NCI-H146 treated with DMSO at 0.1 percent for 48 hours (cell line): ENCODE measurements around the gene KIR3DL3.
"Not testable (repeated sequence)": the region's sequence is repeated elsewhere in the genome, so short reads cannot be mapped to it uniquely, and the experiment has no call there.

ENCODE experiments used
- DNase-seq: peaks from one replicate; lab custom pipeline; 2025; ENCODE audit not compliant: unreplicated experiment; lab: John Stamatoyannopoulos, UW

The KIR3DL3 gene

GRCh38 chr19:54729416-54730188 lies 5.4 kb downstream of the KIR3DL3 start:
- no peak for DNase-seq

- DNase-seq, result no peak
Measured at GRCh38 chr19:54731191-54731590, 6.9 kb downstream of the KIR3DL3 start.

- not testable (repeated sequence) for DNase-seq
Measured at GRCh38 chr19:54738306-54738705, 14.1 kb downstream of the KIR3DL3 start, which contains the start of gene KIR2DL3. TSS of gene KIR2DL3 (plus strand) at chr19:54738513. CDS start at chr19:54738546, 33 bp downstream.

DNA sequence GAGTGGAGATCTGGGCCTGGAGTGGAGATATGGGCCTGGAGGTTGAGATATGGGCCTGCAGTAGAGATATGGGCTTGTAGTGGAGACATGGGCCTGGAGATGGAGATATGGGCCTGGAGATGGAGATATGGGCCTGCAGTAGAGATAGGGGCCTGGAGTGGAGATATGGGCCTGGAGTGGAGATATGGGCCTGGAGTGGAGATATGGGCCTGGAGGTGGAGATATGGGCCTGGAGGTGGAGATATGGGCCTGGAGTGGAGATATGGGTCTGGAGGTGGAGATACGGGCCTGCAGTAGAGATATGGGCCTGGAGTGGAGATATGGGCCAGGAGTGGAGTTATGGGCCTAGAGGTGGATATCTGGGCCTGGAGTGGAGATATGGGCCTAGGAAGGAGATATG lies 14.5 kb downstream of the KIR3DL3 start:
- no peak for DNase-seq

GRCh38 chr19:54739587-54740497 lies 15.6 kb downstream of the KIR3DL3 start:
- DNase-seq, result no peak

DNA sequence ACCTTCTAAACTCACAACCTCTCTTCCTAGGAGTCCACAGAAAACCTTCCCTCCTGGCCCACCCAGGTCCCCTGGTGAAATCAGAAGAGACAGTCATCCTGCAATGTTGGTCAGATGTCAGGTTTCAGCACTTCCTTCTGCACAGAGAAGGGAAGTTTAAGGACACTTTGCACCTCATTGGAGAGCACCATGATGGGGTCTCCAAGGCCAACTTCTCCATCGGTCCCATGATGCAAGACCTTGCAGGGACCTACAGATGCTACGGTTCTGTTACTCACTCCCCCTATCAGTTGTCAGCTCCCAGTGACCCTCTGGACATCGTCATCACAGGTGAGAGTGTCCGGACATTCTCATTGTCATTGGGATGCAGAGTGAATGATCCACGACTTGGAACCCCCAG lies 17.7 kb downstream of the KIR3DL3 start:
- DNase-seq, result not testable (repeated sequence)

DNA sequence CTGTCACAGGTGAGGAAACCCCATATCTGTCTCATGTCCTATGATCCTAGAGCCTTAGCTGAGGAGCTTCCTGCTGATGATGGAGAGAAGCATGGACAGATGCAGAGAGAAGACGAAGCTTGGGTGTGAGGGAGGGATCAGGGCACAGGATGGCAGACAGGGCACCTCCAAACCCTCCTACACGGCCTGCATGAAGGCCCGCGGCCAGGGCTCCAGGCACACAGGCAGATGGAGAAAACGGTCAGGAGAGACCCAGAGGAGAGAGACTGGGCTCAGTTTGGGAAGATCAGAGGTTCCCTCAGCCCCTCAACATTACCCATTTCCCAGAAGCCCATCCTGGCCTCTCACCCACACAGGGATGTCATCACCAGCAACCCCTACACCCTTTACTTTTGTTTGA lies 19.8 kb downstream of the KIR3DL3 start:
- DNase-seq, result not testable (repeated sequence)

DNA sequence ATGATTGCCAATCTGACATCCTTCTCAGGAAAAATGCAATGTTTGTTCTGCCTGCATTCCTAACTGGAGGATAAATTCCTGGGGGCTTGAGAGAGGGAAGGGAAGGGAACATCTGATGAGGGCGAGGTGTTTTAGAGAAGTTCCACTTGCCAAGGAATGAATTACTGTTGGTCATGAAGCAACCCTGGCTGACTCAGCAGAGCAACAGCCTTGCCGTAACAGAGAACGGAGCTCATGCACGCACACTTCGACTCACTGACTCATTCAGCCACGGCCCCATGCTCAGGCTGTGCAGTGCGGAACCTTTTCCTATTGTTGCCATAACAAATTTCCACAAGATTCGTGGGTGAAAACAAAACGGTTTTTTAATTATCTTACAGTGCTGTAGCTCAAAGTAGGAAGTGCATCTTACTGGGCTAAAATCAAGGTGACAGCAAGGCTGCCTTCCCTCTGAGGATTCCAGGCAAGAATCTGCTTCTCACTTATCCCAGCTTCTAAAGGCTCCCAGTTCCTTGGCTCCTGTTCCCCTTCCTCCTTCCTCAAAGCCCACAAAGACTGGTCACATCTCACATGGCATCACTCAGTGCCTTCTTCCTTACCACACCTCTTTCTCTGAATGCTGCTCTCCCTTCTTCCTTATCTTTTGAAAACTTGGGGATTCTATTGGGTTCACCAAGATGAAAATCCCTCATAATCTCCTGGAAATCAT lies 23.5 kb downstream of the KIR3DL3 start:
- DNase-seq, result not testable (repeated sequence)

DNA sequence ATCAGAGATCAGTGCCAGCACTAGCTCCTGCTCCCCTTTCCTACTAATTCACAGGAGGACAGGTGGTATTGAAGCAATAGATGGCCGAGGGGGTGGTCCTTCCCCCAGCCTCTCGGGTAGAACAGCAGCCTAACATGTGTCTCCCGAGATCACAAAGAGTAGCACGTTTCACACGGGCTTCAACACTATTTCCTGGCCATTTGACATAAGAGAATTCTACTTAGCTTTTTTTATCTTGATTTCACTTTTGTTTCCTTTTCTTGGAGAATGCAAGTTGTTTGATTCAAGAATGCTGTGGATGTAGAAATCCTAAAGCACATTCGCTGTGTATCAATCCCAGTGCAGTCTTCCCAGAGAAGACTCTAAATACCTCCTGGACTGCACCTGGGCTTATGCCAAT lies 26.0 kb downstream of the KIR3DL3 start:
- not testable (repeated sequence) for DNase-seq

GRCh38 chr19:54756204-54757110 lies 32.2 kb downstream of the KIR3DL3 start:
- not testable (repeated sequence) for DNase-seq

DNA sequence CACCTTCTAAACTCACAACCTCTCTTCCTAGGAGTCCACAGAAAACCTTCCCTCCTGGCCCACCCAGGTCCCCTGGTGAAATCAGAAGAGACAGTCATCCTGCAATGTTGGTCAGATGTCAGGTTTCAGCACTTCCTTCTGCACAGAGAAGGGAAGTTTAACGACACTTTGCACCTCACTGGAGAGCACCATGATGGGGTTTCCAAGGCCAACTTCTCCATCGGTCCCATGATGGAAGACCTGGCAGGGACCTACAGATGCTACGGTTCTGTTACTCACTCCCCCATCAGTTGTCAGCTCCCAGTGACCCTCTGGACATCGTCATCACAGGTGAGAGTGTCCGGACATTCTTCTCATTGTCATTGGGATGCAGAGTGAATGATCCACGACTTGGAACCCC lies 34.3 kb downstream of the KIR3DL3 start:
- not testable (repeated sequence) for DNase-seq

DNA sequence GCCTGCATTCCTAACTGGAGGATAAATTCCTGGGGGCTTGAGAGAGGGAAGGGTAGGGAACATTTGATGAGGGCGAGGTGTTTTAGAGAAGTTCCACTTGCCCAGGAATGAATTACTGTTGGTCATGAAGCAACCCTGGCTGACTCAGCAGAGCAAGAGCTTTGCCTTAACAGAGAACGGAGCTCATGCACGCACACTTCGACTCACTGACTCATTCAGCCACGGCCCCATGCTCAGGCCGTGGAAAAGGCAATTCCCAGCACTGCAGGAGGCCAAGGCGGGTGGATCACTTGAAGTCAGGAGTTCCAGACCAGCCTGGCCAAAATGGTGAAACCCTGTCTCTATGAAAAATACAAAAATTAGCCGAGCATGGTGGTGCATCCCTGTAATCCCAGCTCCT lies 40.0 kb downstream of the KIR3DL3 start:
- not testable (repeated sequence) for DNase-seq

GRCh38 chr19:54766464-54766863 lies 42.2 kb downstream of the KIR3DL3 start:
- DNase-seq, result not testable (repeated sequence)

DNA sequence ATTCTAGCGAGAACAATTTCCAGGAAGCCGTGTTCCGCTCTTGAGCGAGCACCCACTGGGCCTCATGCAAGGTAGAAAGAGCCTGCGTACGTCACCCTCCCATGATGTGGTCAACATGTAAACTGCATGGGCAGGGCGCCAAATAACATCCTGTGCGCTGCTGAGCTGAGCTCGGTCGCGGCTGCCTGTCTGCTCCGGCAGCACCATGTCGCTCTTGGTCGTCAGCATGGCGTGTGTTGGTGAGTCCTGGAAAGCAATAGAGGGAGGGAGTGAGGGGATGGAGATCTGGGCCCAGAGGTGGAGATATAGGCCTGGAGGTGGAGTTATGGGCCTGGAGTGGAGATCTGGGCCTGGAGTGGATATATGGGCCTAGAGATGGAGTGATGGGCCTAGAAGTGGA lies 45.4 kb downstream of the KIR3DL3 start, which contains the start of gene KIR2DL1:
Gene KIR2DL1, plus strand, starts transcription at position 148 of the 400 bp plus-strand sequence. Its CDS starts 58 bp downstream, at position 206.
- not testable (repeated sequence) for DNase-seq

DNA sequence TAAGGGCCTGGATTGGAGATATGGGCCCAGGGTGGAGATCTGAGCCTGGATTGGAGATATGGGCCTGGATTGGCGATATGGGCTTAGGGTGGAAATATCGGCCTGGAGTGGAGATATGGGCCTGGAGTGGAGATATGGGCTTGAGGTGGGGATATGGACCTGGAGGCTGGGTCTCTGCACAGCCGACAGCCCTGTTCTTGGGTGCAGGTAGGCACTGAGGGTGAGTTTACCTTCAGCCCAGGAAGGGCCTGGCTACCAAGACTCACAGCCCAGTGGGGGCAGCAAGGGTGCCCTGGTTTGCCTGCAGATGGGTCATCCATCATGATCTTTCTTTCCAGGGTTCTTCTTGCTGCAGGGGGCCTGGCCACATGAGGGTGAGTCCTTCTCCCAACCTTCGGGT lies 46.3 kb downstream of the KIR3DL3 start:
- DNase-seq, result not testable (repeated sequence)

- not testable (repeated sequence) for DNase-seq
Measured at GRCh38 chr19:54771018-54771960, 47.0 kb downstream of the KIR3DL3 start.

DNA sequence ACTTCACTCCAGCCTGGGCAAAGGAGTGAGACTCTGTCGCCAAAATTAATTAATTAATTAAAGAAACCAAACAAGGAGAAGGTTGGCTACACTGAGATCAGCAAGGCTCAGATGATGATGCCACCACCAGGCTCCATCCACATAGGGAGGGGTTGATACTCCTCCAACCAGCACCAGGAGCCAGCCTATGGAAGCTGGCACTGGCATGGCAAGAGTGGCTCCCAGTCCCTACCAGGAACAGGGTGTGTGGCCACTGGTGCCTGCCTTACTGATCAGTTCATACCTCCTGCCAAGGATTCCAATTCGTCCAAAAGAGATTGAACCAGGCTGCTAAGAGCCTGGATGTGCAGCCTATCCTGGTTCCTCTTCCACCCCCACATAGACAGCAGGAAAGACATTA lies 48.4 kb downstream of the KIR3DL3 start:
- not testable (repeated sequence) for DNase-seq

DNA sequence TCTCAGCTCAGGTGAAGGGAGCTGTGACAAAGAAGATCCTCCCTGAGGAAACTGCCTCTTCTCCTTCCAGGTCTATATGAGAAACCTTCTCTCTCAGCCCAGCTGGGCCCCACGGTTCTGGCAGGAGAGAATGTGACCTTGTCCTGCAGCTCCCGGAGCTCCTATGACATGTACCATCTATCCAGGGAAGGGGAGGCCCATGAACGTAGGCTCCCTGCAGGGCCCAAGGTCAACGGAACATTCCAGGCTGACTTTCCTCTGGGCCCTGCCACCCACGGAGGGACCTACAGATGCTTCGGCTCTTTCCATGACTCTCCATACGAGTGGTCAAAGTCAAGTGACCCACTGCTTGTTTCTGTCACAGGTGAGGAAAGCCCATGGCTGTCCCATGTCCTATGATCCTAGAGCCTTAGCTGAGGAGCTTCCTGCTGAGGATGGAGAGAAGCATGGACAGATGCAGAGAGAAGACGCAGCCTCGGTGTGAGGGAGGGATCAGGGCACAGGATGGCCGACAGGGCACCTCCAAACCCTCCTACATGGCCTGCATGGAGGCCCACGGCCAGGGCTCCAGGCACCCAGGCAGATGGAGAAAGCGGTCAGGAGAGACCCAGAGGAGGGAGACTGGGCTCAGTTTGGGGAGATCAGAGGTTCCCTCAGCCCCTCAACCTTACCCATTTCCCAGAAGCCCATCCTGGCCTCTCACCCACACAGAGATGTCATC lies 51.0 kb downstream of the KIR3DL3 start:
- DNase-seq, result not testable (repeated sequence)
